Endothelial cell of umbilical vein (primary cell): ENCODE measurements around the gene TCP11. TPM values are rescaled to one million over a fixed set of nuclear protein-coding genes. Genes with fewer than 3 reads are reported as not detected.

ENCODE experiments used
- BruUV-seq: library from RNA; stranded (reverse); fragments of 400-500 nt; replicated peaks from 2 replicates; lab custom pipeline; 2021; lab: Mats Ljungman, UMichigan
- CTCF ChIA-PET: fragments of 300-600, 350-600 bp; sonication (Branson Sonifier 250); formaldehyde crosslinking; loops from one replicate; lab custom pipeline; 2021; ENCODE audit warnings: antibody characterized with exemption, inconsistent platforms; lab: Charles Lee
- POLR2A ChIA-PET: fragments of 300-600, 350-600 bp; sonication (Branson Sonifier 250); formaldehyde crosslinking; loops from one replicate; lab custom pipeline; 2021; ENCODE audit warnings: antibody characterized with exemption, inconsistent platforms; lab: Charles Lee
- DNase-seq: peaks from one replicate; pipeline ENCODE4 v3.0.0-alpha.2; 2011; ENCODE audit warnings: low read depth, low spot score
- FAIRE-seq: peaks from 2 replicates; lab custom pipeline; 2011; peaks lifted over from hg19 to GRCh38; lab: Jason Lieb, UNC
- H2AFZ ChIP-seq: 2 replicates; pipeline ENCODE4 v1.6.0; 2012; ENCODE audit warnings: low read depth, low read length, control low read depth, inconsistent platforms
- H3K27ac ChIP-seq: 2 replicates; pipeline ENCODE4 v1.5.1; 2011; ENCODE audit warnings: low read depth, mild to moderate bottlenecking, control low read depth, low read length, moderate library complexity; ENCODE audit not compliant: insufficient read depth
- H3K27me3 ChIP-seq, 2 experiments: 2 replicates each; pipeline versions ENCODE4 v1.6.0 to v1.6.1; 2011; ENCODE audit warnings: low read length in 2 of 2, mixed read lengths in 1 of 2; ENCODE audit not compliant: control insufficient read depth in 2 of 2, insufficient read depth in 2 of 2
- H3K36me3 ChIP-seq, 2 experiments: 2 replicates in 1 of 2; 3 replicates in 1 of 2; pipeline ENCODE4 v1.5.1; 2011; ENCODE audit warnings: low read length in 2 of 2, mild to moderate bottlenecking in 1 of 2, moderate library complexity in 1 of 2; ENCODE audit not compliant: control insufficient read depth in 2 of 2, insufficient read depth in 2 of 2; ENCODE audit errors: extremely low read depth in 1 of 2
- H3K4me1 ChIP-seq: 3 replicates; pipeline ENCODE4 v1.5.1; 2011; ENCODE audit warnings: mild to moderate bottlenecking, low read length; ENCODE audit not compliant: control insufficient read depth, insufficient read depth; ENCODE audit errors: extremely low read depth
- H3K4me2 ChIP-seq: 2 replicates; pipeline ENCODE4 v1.6.1; 2011; ENCODE audit warnings: low read length, control low read depth, mixed read lengths; ENCODE audit not compliant: insufficient read depth
- H3K4me3 ChIP-seq, 3 experiments: fragments of 200-600 bp in 1 of 3; sonication (generic), shearing (Covaris generic) in 1 of 3; replicated peaks in 1 of 3; 2 replicates each; pipeline ENCODE4 v1.5.1; 2011 to 2016; ENCODE audit warnings: control low read depth in 3 of 3, low read length in 3 of 3, mild to moderate bottlenecking in 2 of 3, inconsistent platforms in 1 of 3, low read depth in 1 of 3, moderate library complexity in 1 of 3; ENCODE audit not compliant: insufficient read depth in 1 of 3
- H3K79me2 ChIP-seq: 2 replicates; pipeline ENCODE4 v1.6.0; 2012; ENCODE audit warnings: low read length, inconsistent platforms; ENCODE audit not compliant: control insufficient read depth, insufficient read depth
- H3K9ac ChIP-seq: replicated peaks from 2 replicates; pipeline ENCODE3; 2011; ENCODE audit warnings: low read length, control low read depth; ENCODE audit not compliant: insufficient read depth; ENCODE audit errors: extremely low read depth
- H3K9me1 ChIP-seq: replicated peaks from 3 replicates; pipeline ENCODE4 v1.6.0; 2011; ENCODE audit warnings: mild to moderate bottlenecking, low read length; ENCODE audit not compliant: control insufficient read depth, insufficient read depth; ENCODE audit errors: extremely low read depth
- H3K9me3 ChIP-seq: replicated peaks from 2 replicates; pipeline ENCODE4 v1.5.1; 2012; ENCODE audit warnings: low read length, inconsistent platforms; ENCODE audit not compliant: control insufficient read depth, insufficient read depth
- H4K20me1 ChIP-seq: replicated peaks from 2 replicates; pipeline ENCODE3; 2011; ENCODE audit warnings: mild to moderate bottlenecking, low read length; ENCODE audit not compliant: control insufficient read depth, insufficient read depth; ENCODE audit errors: extremely low read depth
- EZH2 ChIP-seq: IDR thresholded peaks from 2 replicates; pipeline ENCODE4 v1.6.1; 2012; ENCODE audit warnings: borderline replicate concordance, low read depth, mild to moderate bottlenecking, moderate library complexity, low read length, inconsistent platforms; ENCODE audit not compliant: severe bottlenecking
- FOS ChIP-seq: IDR thresholded peaks from 2 replicates; pipeline ENCODE4 v1.6.1; 2011; ENCODE audit warnings: mild to moderate bottlenecking, low read length, moderate library complexity, borderline replicate concordance; ENCODE audit not compliant: insufficient read depth
- GATA2 ChIP-seq: IDR thresholded peaks from 2 replicates; pipeline ENCODE4 v1.7.0; 2011; ENCODE audit warnings: low read depth, mild to moderate bottlenecking, moderate library complexity, mixed read lengths, low read length; ENCODE audit not compliant: insufficient read length, insufficient read depth
- JUN ChIP-seq: IDR thresholded peaks from 2 replicates; pipeline ENCODE4 v1.6.1; 2011; ENCODE audit warnings: borderline replicate concordance, low read depth; ENCODE audit not compliant: insufficient read length, insufficient read depth
- MYC ChIP-seq: IDR thresholded peaks from one replicate; pipeline ENCODE4 v1.6.1; 2011; ENCODE audit warnings: mild to moderate bottlenecking, low read depth, low read length
- POLR2A ChIP-seq: IDR thresholded peaks from 2 replicates; pipeline ENCODE4 v1.6.1; 2012; ENCODE audit warnings: low read depth, mild to moderate bottlenecking, control low read depth, low read length
- POLR2AphosphoS5 ChIP-seq: IDR thresholded peaks from 2 replicates; pipeline ENCODE4 v1.6.1; 2012; ENCODE audit warnings: low read depth, mild to moderate bottlenecking, control low read depth, low read length, moderate library complexity; ENCODE audit not compliant: insufficient read depth
- dilution Hi-C: fragments of 300-500 bp; cut with MboI; formaldehyde crosslinking; loops from one replicate; pipeline ENCODE4 v1.15.0; 2019; ENCODE audit warnings: low sequenced_read_pairs; ENCODE audit not compliant: extremely low pct_ligation_motif_present
- intact Hi-C: fragments of 100-400 bp; cut with micrococcal nuclease; formaldehyde crosslinking; loops from one replicate; pipeline ENCODE4 v1.10.0; 2022
- polyA plus RNA-seq, 4 experiments: library from polyadenylated mRNA; depleted of rRNA in 3 of 4; stranded (reverse) in 3 of 4; unstranded in 1 of 4; fragments of >200 nt; gene quantifications; 2 replicates each; pipeline versions ENCODE4 v1.2.1 to v1.2.3, GENCODE V29; 2011 to 2012; ENCODE audit warnings: missing spikeins in 1 of 4
- total RNA-seq: library from RNA; stranded (reverse); gene quantifications from 2 replicates; pipeline ENCODE4 v1.2.3, GENCODE V29; 2021
- TF ChIP-seq, protein P1 (sequence below): IDR thresholded peaks from 2 replicates; pipeline ENCODE4 v1.6.1; 2011; ENCODE audit not compliant: insufficient read depth, insufficient read length
- TF ChIP-seq, protein P2 (sequence below), 2 donors: IDR thresholded peaks; 1 replicate in 1 of 2; 2 replicates in 1 of 2; pipeline ENCODE4 v1.5.1; 2011; ENCODE audit warnings: low read length in 2 of 2, mild to moderate bottlenecking in 2 of 2, moderate library complexity in 2 of 2, control low read depth in 1 of 2, inconsistent platforms in 1 of 2, low read depth in 1 of 2; ENCODE audit not compliant: insufficient read depth in 1 of 2; ENCODE audit errors: extremely low read depth in 1 of 2

The TCP11 gene
- total and polyA plus RNA-seq, 2 donors (not counting 3 experiments of a cell fraction or from before 2014, with no cell fraction given) = 0.18 TPM; not detected in 1

DNA sequence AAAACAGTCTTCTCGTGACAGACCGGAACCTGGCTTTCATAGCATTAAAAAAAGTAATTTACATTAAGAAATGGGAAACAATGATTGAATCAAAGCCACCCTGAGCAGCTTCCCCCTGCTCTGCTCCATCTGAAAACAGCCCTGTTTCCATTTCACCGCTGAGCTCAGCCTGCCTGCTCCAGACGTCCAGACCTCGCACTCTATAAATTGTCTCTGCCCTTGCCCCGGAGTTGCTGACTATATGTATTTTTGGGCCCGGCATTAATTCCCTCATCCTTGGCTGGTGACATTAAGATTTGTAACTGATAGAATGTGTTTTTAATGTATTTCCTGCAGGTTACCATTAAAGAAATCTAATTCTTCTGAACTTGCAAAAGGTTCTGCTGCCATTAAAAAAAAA lies 22.7 kb upstream of the TCP11 start:
- FAIRE-seq (no peak), DNase-seq (no peak)
- H2AFZ ChIP-seq = no peak overlapping the region
- dilution Hi-C loops (no loop called here), intact Hi-C loops (no loop called here)
- no TSS peak for BruUV-seq
- no peak overlapping the region for H3K4me3 ChIP-seq
- TF ChIP-seq EZH2 (no peak), GATA2 (no peak), POLR2A (no peak), MYC (no peak), POLR2AphosphoS5 (no peak), FOS (no peak), JUN (no peak)
- TF ChIP-seq, protein P1, sequence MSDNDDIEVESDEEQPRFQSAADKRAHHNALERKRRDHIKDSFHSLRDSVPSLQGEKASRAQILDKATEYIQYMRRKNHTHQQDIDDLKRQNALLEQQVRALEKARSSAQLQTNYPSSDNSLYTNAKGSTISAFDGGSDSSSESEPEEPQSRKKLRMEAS = no peak
- TF ChIP-seq, protein P2, sequence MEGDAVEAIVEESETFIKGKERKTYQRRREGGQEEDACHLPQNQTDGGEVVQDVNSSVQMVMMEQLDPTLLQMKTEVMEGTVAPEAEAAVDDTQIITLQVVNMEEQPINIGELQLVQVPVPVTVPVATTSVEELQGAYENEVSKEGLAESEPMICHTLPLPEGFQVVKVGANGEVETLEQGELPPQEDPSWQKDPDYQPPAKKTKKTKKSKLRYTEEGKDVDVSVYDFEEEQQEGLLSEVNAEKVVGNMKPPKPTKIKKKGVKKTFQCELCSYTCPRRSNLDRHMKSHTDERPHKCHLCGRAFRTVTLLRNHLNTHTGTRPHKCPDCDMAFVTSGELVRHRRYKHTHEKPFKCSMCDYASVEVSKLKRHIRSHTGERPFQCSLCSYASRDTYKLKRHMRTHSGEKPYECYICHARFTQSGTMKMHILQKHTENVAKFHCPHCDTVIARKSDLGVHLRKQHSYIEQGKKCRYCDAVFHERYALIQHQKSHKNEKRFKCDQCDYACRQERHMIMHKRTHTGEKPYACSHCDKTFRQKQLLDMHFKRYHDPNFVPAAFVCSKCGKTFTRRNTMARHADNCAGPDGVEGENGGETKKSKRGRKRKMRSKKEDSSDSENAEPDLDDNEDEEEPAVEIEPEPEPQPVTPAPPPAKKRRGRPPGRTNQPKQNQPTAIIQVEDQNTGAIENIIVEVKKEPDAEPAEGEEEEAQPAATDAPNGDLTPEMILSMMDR (IDR thresholded peaks at IDR 0.05; ENCODE audit: extremely low read depth in 1 of 2, insufficient read depth in 1 of 2, low read depth in 1 of 2, low read length in 2 of 2) = no peak
- H3K36me3 ChIP-seq = no peaks in the 10 kb centered on the region
- peaks cover 0 to 5% of the 10 kb centered on the region in 2 experiments for H3K27me3 ChIP-seq
- H3K9ac ChIP-seq = no peak overlapping the region
- H3K79me2 ChIP-seq = no peaks in the 10 kb centered on the region
- CTCF ChIA-PET = interaction anchor here (0.5 kb wide), 1 partner anchor 214 kb away, joined by 3 read pairs; no protein-coding TSS in a partner anchor
- H3K27ac ChIP-seq = no peak overlapping the region
- H3K9me3 ChIP-seq = no peaks in the 10 kb centered on the region
- H3K4me2 ChIP-seq = no peak overlapping the region
- H3K9me1 ChIP-seq = no peaks in the 10 kb centered on the region
- H3K4me1 ChIP-seq = peaks cover 12% of the 10 kb centered on the region
- no peaks in the 10 kb centered on the region for H4K20me1 ChIP-seq
- POLR2A ChIA-PET = no interaction called here
